Sigmoid colon (tissue), 7 donors: Measurements from ENCODE around the gene SPDYA. TPM values are rescaled to one million over a fixed set of nuclear protein-coding genes. Genes with fewer than 3 reads are reported as not detected.

Experiments
- DNase-seq: peaks from one replicate; pipeline ENCODE4 v3.0.0-alpha.2; 2019
- H3K27ac ChIP-seq, 4 donors: fragments of 200-600 bp; sonication (generic); one replicate each; pipeline ENCODE4 v1.5.1; 2016 to 2019; ENCODE audit warnings: mild to moderate bottlenecking in 1 of 4
- H3K27me3 ChIP-seq, 3 donors: fragments of 200-600 bp; sonication (generic); one replicate each; pipeline ENCODE4 v1.5.1; 2019; ENCODE audit warnings: mild to moderate bottlenecking in 1 of 3
- H3K36me3 ChIP-seq, 4 donors: fragments of 200-600 bp; sonication (generic); one replicate each; pipeline ENCODE4 v1.5.1; 2016 to 2019
- H3K4me1 ChIP-seq, 4 donors: fragments of 200-600 bp; sonication (generic); one replicate each; pipeline ENCODE4 v1.5.1; 2017 to 2019
- H3K4me3 ChIP-seq, 4 donors: fragments of 200-600 bp; sonication (generic); one replicate each; pipeline ENCODE4 v1.5.1; 2017 to 2019; ENCODE audit warnings: mild to moderate bottlenecking in 2 of 4, moderate library complexity in 1 of 4
- H3K9me3 ChIP-seq, 4 donors: fragments of 200-600 bp in 3 of 4; sonication (generic) in 3 of 4; one replicate each; pipeline versions ENCODE4 v1.5.1 to v1.6.1; 2013 to 2019
- CTCF ChIP-seq, 4 experiments: fragments of 450-650 bp in 3 of 4; fragments of 200-600 bp in 1 of 4; IDR thresholded peaks; one replicate each; pipeline ENCODE4 v1.5.1; 2016 to 2019; ENCODE audit warnings: antibody characterized with exemption in 4 of 4, mild to moderate bottlenecking in 3 of 4, moderate library complexity in 2 of 4
- EP300 ChIP-seq, 4 donors: sonication (generic); formaldehyde crosslinking; IDR thresholded peaks; one replicate each; pipeline ENCODE4 v1.6.1; 2017; ENCODE audit warnings: antibody characterized with exemption in 4 of 4
- POLR2A ChIP-seq, 2 donors: fragments of 450-650 bp; IDR thresholded peaks; one replicate each; pipeline ENCODE4 v1.6.1; 2016; ENCODE audit warnings: antibody characterized with exemption in 2 of 2, mild to moderate bottlenecking in 2 of 2, moderate library complexity in 2 of 2
- POLR2AphosphoS5 ChIP-seq, 4 donors: sonication (generic); formaldehyde crosslinking; IDR thresholded peaks; one replicate each; pipeline ENCODE4 v1.6.1; 2017; ENCODE audit warnings: antibody characterized with exemption in 4 of 4
- WGBS, 2 donors: extraction: QIAGEN DNeasy Blood & Tissue Kit; methylation state at CpG; one replicate each; pipeline ENCODE4 v1.1.7; 2013; 5-methylcytosine and 5-hydroxymethylcytosine counted together
- intact Hi-C: fragments of 100-400 bp; cut with DNase I; formaldehyde crosslinking; loops from one replicate; pipeline ENCODE4 v1.15.1; 2023
- polyA plus RNA-seq, 3 donors: library from polyadenylated mRNA; stranded (reverse); fragments of 200-250 nt; gene quantifications; one replicate each; pipeline ENCODE4 v1.2.3, GENCODE V29; 2013
- total RNA-seq, 4 donors: library from RNA; depleted of rRNA; stranded (reverse); fragments of >200 nt; gene quantifications; one replicate each; pipeline ENCODE4 v1.1.0, GENCODE V29; 2016
- donor health status: healthy with polysubstance abuse.
- donor health status: Bipolar disorder and iron deficiency.
- donor health status: healthy.

The SPDYA gene
- total and polyA plus RNA-seq, 7 donors: 0.13 to 2.2 (median 1.0) TPM; not detected in 1

DNA sequence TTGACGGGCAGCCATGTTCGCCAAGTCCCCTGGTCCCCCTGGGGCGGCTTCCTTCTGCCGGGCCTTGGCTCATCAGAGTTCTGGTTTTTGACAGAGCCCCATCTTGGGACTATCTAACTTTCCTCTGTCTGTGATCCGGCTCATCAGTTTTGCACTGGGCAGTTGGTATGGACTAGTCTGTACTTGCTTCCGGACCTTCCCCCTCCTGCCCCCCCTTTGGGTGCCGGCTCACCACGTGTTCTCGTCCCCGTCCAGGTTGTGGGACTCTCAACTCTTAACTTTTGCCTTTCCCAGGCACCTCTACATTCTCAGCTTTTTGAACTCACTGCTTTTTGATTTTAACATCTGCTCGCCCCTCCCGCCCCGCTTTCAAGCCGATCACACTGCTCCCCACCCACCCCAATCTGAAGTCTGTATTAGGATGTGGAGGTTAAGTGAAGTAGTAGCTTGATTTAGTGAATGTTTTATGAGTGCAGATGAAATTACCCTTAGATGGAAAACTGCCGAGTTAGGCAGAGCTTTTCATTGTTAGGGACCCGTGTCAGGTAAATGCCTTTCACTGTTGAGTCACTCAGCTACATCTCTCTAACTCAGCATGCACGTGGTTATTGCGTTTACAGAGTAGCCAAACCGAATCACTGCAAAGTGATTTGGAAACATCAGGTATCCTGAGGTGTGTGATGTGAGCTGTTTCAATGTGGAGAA is 84.7 kb downstream of the SPDYA start:
- no peaks in the 10 kb centered on the region for H3K27me3 ChIP-seq
- no peaks in the 10 kb centered on the region for H3K9me3 ChIP-seq
- no peaks in the 10 kb centered on the region for H3K36me3 ChIP-seq
- WGBS, 2 donors: 0% methylated on average over 19 of the region's 19 CpGs
- intact Hi-C loops: loop anchor here (10.0 kb wide), 1 partner anchor 331 kb away; no protein-coding TSS in a partner anchor
- H3K4me3 ChIP-seq: peak overlapping the region; percentile 75 to 100 (median 88)
- peaks cover 0 to 44% (median 32%) of the 10 kb centered on the region in 4 donors for H3K4me1 ChIP-seq
- peak; percentile 69 for DNase-seq
- H3K27ac ChIP-seq: peak overlapping the region; percentile 81 to 90 (median 84)
- TF ChIP-seq EP300 (IDR thresholded peaks at IDR 0.05) (no peak), CTCF (IDR thresholded peaks at IDR 0.05) (no peak), POLR2AphosphoS5 (IDR thresholded peaks at IDR 0.05) (no peak), POLR2A (IDR thresholded peaks at IDR 0.05) (no peak)

- intact Hi-C loops: loop anchor here (10.0 kb wide), 1 partner anchor 332 kb away; no protein-coding TSS in a partner anchor
- no peaks in the 10 kb centered on the region for H3K27me3 ChIP-seq
- H3K4me3 ChIP-seq: no peak overlapping the region
- TF ChIP-seq EP300 (IDR thresholded peaks at IDR 0.05) (no peak), CTCF (IDR thresholded peaks at IDR 0.05) (no peak), POLR2A (IDR thresholded peaks at IDR 0.05) (no peak), POLR2AphosphoS5 (IDR thresholded peaks at IDR 0.05) (no peak)
- H3K27ac ChIP-seq: no peak overlapping the region
- 61 to 74% methylated on average over 2 of the region's 2 CpGs for WGBS, 2 donors
- no peaks in the 10 kb centered on the region for H3K9me3 ChIP-seq
- peaks cover 0 to under 1% (median 0%) of the 10 kb centered on the region in 4 donors for H3K36me3 ChIP-seq
- no peak for DNase-seq
- H3K4me1 ChIP-seq: peaks cover 0 to 44% (median 32%) of the 10 kb centered on the region in 4 donors
Observed at GRCh38 chr2:28896906-28897305, 86.3 kb downstream of the SPDYA start.

GRCh38 chr2:28898048-28898447 is 87.4 kb downstream of the SPDYA start:
- intact Hi-C loops: loop anchor here (10.0 kb wide), 1 partner anchor 333 kb away; no protein-coding TSS in a partner anchor
- H3K9me3 ChIP-seq: no peaks in the 10 kb centered on the region
- peaks cover 0 to 12% (median 4%) of the 10 kb centered on the region in 4 donors for H3K36me3 ChIP-seq
- no peaks in the 10 kb centered on the region for H3K27me3 ChIP-seq
- peaks cover 0 to 44% (median 32%) of the 10 kb centered on the region in 4 donors for H3K4me1 ChIP-seq
- no peak overlapping the region for H3K27ac ChIP-seq
- H3K4me3 ChIP-seq: no peak overlapping the region
- WGBS, 2 donors: 28 to 61% methylated on average over 1 of the region's 1 CpG
- DNase-seq: no peak
- no peak for TF ChIP-seq EP300 (IDR thresholded peaks at IDR 0.05)
- TF ChIP-seq POLR2A (IDR thresholded peaks at IDR 0.05): no peak
- no peak for TF ChIP-seq POLR2AphosphoS5 (IDR thresholded peaks at IDR 0.05)
- TF ChIP-seq CTCF (IDR thresholded peaks at IDR 0.05): no peak

Other genes with a start within 250 kb of the SPDYA start
- gene PPP1CB, start 59.0 kb upstream of the SPDYA start, total RNA-seq: 100 to 1,000 TPM; 446 to 567 (median 515) TPM
- gene PPP1CB, start 59.0 kb upstream of the SPDYA start, polyA plus RNA-seq: 100 to 1,000 TPM in 2 of 3 donors, 10 to 100 TPM in 1; 88.7 to 136 (median 112) TPM
- gene TRMT61B, start 59.5 kb downstream of the SPDYA start, total RNA-seq: 10 to 100 TPM in 2 of 4 donors, 1 to 10 TPM in 2; 8.6 to 16.8 (median 10.5) TPM
- gene TRMT61B, start 59.5 kb downstream of the SPDYA start, polyA plus RNA-seq: 10 to 100 TPM; 10.9 to 13.8 (median 12.2) TPM
- gene WDR43, start 83.8 kb downstream of the SPDYA start, total RNA-seq: 10 to 100 TPM; 24.9 to 45.3 (median 36.1) TPM
- gene WDR43, start 83.8 kb downstream of the SPDYA start, polyA plus RNA-seq: 10 to 100 TPM in 2 of 3 donors, 1 to 10 TPM in 1; 8.4 to 18.5 (median 13.2) TPM
- gene TOGARAM2, start 170.5 kb downstream of the SPDYA start, total RNA-seq: 1 to 10 TPM in 2 of 4 donors, under 1 TPM in 2; 0.28 to 3.2 (median 1.8) TPM
- gene TOGARAM2, start 170.5 kb downstream of the SPDYA start, polyA plus RNA-seq: under 1 TPM in 1 of 3 donors, not detected in 2; 0.23 TPM